Left ventricle myocardium superior (tissue), 1 donor: Measurements from ENCODE around the gene CERS1. TPM values are rescaled to one million over a fixed set of nuclear protein-coding genes. Genes with fewer than 3 reads are reported as not detected.
A peak's percentile ranks its signal among the peaks of the same experiment; 100 is the strongest.

Source experiments
- ATAC-seq: fragments of 200-7000 bp; cut with Tn5 transposase; one replicate; pipeline ENCODE4 v1.9.1; 2020; ENCODE audit warnings: mild to moderate bottlenecking, moderate library complexity
- DNase-seq: peaks from one replicate; pipeline ENCODE4 v3.0.0-alpha.2; 2020
- intact Hi-C: fragments of 100-400 bp; cut with micrococcal nuclease; formaldehyde crosslinking; loops from one replicate; pipeline ENCODE4 v1.11.0; 2022
- long read RNA-seq: library from polyadenylated mRNA; unstranded; transcript quantifications from one replicate; pipeline ENCODE4 v2.0.0, GENCODE V29; 2021
- total RNA-seq: library from RNA; stranded (reverse); fragmentation: NEBNext Ultra II Directional; extraction: Animal tissue kit (Norgen Biotek cat#: 25700); gene quantifications from one replicate; pipeline ENCODE4 v1.2.1, GENCODE V29; 2021
- donor health status: DM: no; HTN: yes; CAD: no; lungs with severe emphysema.

The CERS1 gene
- total RNA-seq, result 0.42 TPM
- long read RNA-seq, result 0 reads

DNA sequence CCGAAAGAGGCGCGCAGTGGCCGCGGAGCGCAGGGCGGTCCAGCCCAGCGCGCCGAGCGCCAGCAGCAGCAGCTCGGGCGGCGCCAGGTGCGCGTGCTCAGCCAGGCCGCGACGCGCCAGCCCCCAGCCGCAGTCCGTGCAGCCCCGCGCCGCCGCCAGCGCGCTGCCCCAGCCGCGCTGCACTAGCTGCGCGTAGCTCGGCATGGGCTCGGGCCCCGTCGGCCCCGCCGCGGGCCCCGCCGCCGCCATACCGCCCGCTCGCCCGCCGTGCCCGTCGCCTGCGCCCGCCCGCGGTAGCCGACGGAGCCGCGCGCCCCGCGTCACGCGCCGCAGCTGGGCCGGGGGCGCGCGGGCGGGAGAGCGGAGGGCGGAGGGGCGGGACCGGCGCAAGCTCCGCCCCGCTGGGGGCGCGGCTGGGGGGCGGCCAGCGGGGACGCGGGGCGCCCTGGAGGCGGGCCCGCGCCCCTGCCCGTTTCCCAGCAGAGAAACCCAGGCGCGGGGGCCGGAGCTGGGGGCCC lies at the start of gene CERS1:
TSS of gene CERS1 (minus strand) at position 335 of the 518 bp plus-strand sequence. CDS start at position 249, 86 bp downstream.
- ATAC-seq (peak; percentile 20), DNase-seq (no peak)
- intact Hi-C loops, result no loop called here

GRCh38 chr19:18945297-18945696 lies 49.3 kb upstream of the CERS1 start:
- ATAC-seq (no peak), DNase-seq (no peak)
- intact Hi-C loops, result no loop called here

DNA sequence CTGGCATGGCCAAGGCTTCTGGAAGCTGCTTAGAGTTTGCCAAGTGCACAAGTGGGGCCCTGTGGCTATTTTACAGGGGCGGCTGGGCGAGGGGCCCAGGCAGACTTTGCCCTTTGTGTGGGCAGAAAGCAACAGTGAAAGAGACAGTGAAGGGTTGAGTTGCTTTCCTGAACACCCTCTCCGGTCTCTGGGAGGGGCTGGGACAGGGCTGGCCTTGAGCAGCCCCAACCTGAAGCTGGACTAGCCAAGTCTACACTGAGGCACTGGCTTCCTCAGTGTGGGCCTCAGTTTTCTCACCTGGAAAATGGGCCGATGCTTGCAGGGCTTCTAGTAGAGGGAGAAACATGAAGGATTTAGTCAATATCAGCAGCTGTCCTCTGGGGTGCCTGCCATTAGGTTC lies 47.5 kb upstream of the CERS1 start:
- ATAC-seq (no peak), DNase-seq (no peak)
- intact Hi-C loops, result no loop called here

- ATAC-seq (no peak), DNase-seq (no peak)
- intact Hi-C loops, result no loop called here
These were observed 46.7 kb upstream of the CERS1 start for GRCh38 chr19:18942692-18943091.

DNA sequence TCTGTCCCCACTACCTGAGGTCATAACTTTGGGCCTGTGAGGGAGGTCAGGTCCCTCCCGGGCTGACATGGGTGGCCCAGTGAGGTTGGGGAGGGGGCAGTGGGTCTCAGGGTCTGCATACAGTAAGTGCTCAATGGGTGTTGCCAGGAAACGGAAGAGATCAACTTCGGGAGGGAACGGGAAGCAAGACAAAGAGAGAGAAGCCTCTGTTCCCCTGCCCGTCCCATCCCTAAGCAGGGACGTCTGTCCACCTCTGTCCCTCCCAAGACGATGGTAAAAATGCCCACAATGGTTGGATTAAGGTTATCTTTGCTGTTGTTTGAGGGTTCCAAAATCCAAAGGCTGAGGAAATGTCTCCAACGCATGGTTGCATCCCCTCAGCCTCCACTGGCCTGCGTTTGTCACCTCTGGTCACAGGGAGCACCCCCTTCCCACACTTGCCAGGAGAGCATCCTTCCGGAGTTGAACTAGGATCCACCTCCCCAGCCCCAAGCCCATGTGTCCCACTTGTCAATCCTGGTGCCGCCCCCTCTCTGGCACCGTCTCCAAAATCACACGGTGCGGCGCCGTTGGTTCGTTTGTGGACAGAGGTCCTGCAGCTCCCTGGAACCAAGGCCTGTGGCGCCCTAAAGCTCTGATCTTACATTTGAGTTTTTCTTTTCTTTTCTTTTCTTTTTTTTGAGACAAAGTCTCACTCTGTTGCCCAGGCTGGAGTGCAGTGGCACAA lies 45.8 kb upstream of the CERS1 start:
- intact Hi-C loops, result no loop called here
- DNase-seq, result no peak
- ATAC-seq, result no peak

- ATAC-seq (peak; percentile 90), DNase-seq (peak; percentile 93)
- intact Hi-C loops, result no loop called here
These were observed 45.0 kb upstream of the CERS1 start, which contains the start of gene HOMER3 for GRCh38 chr19:18940769-18941627. Gene HOMER3 (minus strand): TSS chr19:18941217. CDS start chr19:18938982, 2,235 bp downstream.

- intact Hi-C loops, result no loop called here
- DNase-seq (peak; percentile 61), ATAC-seq (peak; percentile 43)
These were observed 44.2 kb upstream of the CERS1 start for GRCh38 chr19:18939922-18940768.

DNA sequence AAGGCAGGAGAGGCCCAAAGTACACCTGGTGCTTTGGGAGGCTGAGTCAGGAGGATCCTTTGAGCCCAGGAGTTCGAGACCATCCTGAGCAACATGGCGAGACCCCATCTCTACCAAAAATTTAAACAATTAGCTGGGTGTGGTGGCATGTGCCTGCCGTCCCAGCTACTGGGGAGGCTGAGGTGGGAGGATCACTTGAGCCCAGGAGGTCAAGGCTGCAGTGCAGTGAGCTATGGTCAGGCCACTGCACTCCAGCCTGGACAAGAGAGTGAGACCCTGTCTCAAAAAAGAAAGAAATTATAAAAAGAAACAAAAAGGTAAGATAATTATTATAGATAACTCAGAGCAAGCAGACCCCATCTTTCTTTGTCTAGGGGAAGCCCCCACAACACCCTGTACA lies 43.2 kb upstream of the CERS1 start:
- intact Hi-C loops, result no loop called here
- DNase-seq, result no peak
- no peak for ATAC-seq

GRCh38 chr19:18933297-18933696 lies 37.3 kb upstream of the CERS1 start:
- no peak for ATAC-seq
- DNase-seq, result no peak
- intact Hi-C loops, result no loop called here

DNA sequence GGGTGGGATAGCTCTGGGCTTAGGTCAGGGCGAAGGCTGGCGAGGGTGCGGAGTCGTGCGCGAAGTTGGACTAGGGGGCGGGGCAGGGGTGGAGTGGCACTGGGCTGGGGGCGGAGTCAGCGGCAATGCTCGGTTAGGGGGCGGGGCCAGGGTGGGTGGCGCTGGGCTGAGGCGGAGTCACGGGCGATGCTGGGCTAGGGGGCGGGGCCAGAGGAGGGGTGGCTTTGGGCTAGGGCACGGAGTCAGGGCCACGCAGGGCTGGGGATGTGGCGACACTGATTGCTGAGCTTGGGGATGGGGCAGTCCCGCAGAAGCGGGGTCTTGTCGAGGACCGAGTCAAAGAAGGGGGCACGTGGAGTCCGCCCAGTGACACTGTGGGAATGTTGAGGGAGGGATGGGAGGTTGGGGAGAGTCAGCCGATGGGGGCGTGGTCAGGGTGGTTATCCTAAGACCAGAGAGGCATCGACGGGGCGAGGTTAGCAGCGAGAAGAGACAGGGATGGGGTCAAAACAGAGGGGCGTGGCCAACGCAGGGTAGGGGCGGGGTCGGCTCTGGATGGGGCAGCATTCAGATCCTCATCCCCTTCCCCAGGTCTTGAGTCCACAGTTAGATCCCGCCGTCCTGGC lies 36.4 kb upstream of the CERS1 start:
- intact Hi-C loops, result no loop called here
- peak; percentile 85 for DNase-seq
- peak; percentile 88 for ATAC-seq

DNA sequence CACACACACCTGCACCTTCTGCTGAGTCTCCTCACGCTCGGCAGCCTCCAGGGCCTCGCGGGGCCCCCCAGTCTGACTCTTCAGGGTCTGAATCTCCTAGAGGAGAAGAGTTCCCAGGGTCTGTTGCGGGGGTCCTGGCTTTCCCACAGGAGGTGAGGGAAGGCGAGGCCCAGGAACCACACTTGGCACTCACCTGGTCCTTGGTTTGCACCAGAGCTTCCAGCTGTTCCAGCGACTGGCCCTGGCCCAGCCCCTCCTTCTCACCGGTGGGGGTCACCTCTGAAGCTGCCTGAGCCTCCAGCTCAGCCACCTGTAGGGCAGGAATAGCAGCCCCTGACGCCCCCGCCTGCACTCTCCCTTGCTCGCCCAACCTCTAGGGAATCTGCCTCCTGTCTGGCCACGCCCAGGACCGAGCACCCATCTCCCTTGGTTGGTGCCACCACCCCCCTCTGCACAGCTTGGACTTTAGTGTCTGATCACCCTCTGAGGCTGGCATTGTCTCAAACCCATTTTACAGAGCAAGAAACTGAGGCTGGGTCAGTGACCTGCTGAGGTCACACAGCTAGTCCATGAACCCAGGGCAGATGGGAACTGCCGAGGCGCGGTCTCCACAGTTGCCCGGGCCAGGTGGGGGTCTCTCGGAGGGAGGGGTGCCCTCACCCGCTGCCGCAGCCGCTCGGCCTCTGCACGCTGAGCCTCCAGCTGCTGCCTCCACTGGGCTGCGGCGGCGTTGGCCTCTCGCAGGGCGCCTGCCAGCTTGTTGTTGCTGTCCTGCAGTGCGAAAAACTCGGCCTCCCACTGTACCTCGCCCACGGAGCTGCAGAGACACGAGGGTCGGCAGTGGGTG lies 35.6 kb upstream of the CERS1 start:
- intact Hi-C loops, result no loop called here
- ATAC-seq, result no peak

DNA sequence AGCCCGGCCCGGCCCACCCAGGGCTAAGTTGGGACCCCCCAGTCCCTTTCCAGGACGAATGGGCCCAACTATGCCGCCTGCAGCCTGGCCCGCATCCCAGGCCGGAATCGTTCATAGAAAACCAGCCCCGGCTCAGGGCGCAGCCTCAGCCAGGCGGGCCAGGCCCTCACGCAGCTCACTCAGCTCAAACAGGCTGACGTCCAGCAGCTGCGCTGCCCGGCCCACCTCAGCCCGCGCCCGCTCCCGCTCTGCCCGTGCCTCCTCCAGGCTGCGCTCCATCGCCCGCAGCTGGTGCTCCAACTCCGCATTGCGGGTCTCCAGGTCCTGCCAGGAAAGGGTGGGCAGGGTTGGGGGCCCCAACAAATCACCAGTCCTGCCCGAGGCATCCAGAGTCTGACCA lies 33.4 kb upstream of the CERS1 start:
- no peak for ATAC-seq
- intact Hi-C loops, result no loop called here

More for the DNA sequence above, 35.6 kb upstream of the CERS1 start:
- no peak for DNase-seq

DNA sequence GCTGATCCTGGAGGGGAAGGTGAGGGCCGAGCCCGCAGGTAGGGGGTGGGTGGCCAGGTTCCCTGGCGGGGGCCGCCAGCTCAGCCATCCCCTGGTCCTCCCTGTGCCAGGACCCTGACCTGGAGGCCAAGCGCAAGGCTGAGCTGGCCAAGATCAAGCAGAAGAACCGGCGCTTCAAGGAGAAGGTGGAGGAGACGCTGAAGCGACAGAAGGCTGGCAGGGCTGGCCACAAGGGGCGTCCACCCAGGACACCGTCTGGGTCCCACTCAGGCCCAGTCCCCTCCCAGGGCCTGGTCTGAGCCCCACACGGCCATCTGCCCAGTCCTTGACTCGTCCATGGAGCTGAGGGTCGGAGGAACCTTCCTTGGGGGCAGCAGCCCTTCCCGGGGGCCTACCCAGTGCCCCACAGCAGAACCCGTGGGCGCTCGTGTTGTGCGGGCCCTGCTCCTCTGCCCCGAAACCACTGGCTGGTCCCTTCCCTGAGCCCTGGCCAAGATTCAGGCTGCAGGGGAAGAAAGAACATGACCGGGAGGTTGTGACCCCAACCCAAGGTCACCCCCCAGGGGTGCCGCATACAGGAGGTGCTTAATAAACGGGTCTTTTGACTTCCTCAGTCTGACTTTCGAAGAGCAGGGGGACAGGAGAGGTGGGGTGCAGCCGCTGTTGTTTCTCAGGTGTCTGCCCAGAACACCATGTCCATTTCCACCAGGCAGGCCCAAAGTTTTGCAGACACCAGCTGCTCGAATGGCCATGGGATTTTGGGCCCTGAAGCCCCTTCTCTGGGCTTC lies 32.3 kb upstream of the CERS1 start:
- no peak for DNase-seq
- intact Hi-C loops, result no loop called here
- ATAC-seq, result no peak

More for the DNA sequence above, 33.4 kb upstream of the CERS1 start:
- no peak for DNase-seq

DNA sequence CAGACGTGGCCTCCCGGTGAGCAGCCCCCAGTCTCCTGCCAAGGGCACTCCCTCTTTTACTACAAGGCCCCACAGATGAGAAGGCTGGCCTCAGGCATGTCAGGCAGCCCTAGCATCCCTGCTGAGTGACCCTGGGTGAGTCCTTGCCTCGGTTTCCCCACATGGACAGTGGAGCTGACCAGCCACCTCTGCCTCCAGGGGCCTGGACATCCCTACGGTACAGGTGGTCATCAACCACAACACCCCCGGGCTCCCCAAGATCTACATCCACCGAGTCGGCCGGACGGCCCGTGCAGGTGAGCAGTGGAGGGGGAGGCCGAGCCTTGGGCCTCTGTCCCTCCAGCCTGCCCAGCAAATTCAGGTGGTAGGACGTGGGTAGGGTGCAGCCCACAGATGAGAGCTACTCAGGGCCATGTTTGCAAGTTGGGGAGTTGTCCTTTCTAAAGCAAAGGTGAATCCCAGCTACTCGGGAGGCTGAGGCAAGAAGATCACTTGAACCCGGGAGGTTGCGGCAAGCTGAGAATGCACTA lies 28.8 kb upstream of the CERS1 start:
- intact Hi-C loops, result no loop called here
- DNase-seq (no peak), ATAC-seq (no peak)

DNA sequence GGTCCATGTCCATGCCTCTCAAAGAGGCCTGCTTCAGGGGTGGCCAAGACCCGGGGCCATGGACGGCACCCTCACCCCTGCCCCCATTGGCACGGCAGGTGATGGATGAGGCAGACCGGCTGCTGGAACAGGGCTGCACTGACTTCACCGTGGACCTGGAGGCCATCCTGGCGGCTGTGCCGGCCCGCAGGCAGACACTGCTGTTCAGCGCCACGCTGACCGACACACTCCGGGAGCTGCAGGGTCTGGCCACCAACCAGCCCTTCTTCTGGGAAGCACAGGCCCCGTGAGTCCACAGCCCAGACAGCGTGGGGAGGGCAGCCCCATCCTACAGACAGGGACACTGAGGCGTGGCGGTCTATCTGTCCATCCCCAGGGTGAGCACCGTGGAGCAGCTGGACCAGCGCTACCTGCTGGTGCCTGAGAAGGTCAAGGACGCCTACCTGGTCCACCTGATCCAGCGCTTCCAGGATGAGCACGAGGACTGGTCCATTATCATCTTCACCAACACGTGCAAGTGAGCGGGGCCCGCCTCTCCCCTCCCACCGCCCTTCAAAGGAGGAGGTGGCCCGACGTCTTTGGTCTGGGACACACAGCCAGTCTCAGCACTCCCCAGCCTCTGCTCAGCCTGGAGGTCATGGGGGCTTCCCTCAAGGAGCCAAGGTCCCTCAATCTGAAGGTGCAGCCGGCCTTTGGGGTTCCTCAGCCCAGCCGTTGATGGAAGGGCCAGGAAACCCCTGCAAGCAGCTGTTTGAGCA lies 26.4 kb upstream of the CERS1 start:
- ATAC-seq (no peak), DNase-seq (no peak)
- intact Hi-C loops, result no loop called here

GRCh38 chr19:18921593-18921992 lies 25.6 kb upstream of the CERS1 start:
- no peak for ATAC-seq
- intact Hi-C loops, result no loop called here
- DNase-seq, result no peak
